MM.1S (cell line): Measurements from ENCODE around the gene EVX2.

Experiments used
- DNase-seq: peaks from one replicate; pipeline ENCODE4 v3.0.0-alpha.2; 2015
- H2AFZ ChIP-seq: fragments of 300-600 bp; sonication (generic); 2 replicates; pipeline ENCODE4 v1.6.0; 2016; ENCODE audit warnings: antibody characterized with exemption, low read length
- H3F3A ChIP-seq: fragments of 300-600 bp; sonication (generic); 2 replicates; pipeline ENCODE4 v1.6.1; 2016; ENCODE audit warnings: mild to moderate bottlenecking, antibody characterized with exemption, low read length, moderate library complexity, mixed read lengths; ENCODE audit not compliant: insufficient read depth
- H3K27ac ChIP-seq: fragments of 300-600 bp; sonication (generic); 2 replicates; pipeline ENCODE4 v1.5.1; 2016; ENCODE audit warnings: mild to moderate bottlenecking, low read length
- H3K27me3 ChIP-seq: fragments of 300-600 bp; sonication (generic); replicated peaks from 2 replicates; pipeline ENCODE4 v1.6.0; 2016; ENCODE audit warnings: low read length; ENCODE audit not compliant: insufficient read depth
- H3K36me3 ChIP-seq: fragments of 300-600 bp; sonication (generic); replicated peaks from 2 replicates; pipeline ENCODE4 v1.6.1; 2016; ENCODE audit warnings: mild to moderate bottlenecking, low read length, mixed read lengths; ENCODE audit not compliant: insufficient read depth
- H3K4me1 ChIP-seq: fragments of 300-600 bp; sonication (generic); 2 replicates; pipeline ENCODE4 v1.6.1; 2016; ENCODE audit warnings: low read length, mixed read lengths
- H3K4me2 ChIP-seq: fragments of 300-600 bp; sonication (generic); 2 replicates; pipeline ENCODE4 v1.6.0; 2016; ENCODE audit warnings: low read depth, low read length
- H3K4me3 ChIP-seq: fragments of 300-600 bp; sonication (generic); 2 replicates; pipeline ENCODE4 v1.5.1; 2016; ENCODE audit warnings: low read length, mixed read lengths
- H3K79me2 ChIP-seq: fragments of 300-600 bp; sonication (generic); 2 replicates; pipeline ENCODE4 v1.6.1; 2016; ENCODE audit warnings: mixed run types, low read length, mixed read lengths
- H3K9ac ChIP-seq: fragments of 300-600 bp; sonication (generic); 2 replicates; pipeline ENCODE4 v1.6.1; 2016; ENCODE audit warnings: low read length, mixed read lengths
- H3K9me2 ChIP-seq: fragments of 300-600 bp; sonication (generic); replicated peaks from 2 replicates; pipeline ENCODE4 v1.6.1; 2016; ENCODE audit warnings: mild to moderate bottlenecking, low read length, mixed read lengths; ENCODE audit not compliant: insufficient read depth
- H3K9me3 ChIP-seq: fragments of 300-600 bp; sonication (generic); replicated peaks from 2 replicates; pipeline ENCODE4 v1.6.1; 2016; ENCODE audit warnings: mild to moderate bottlenecking, low read length, mixed read lengths; ENCODE audit not compliant: insufficient read depth
- H4K20me1 ChIP-seq: fragments of 300-600 bp; sonication (generic); 2 replicates; pipeline ENCODE4 v1.6.1; 2016; ENCODE audit warnings: mild to moderate bottlenecking, low read length, moderate library complexity, mixed read lengths; ENCODE audit not compliant: insufficient read depth
- EZH2 ChIP-seq: fragments of 300-600 bp; sonication (generic); optimal IDR thresholded peaks from 2 replicates; pipeline ENCODE3; 2017; ENCODE audit warnings: low read depth, mild to moderate bottlenecking, antibody characterized with exemption, low read length, mixed read lengths
- EZH2phosphoT487 ChIP-seq: fragments of 300-600 bp; sonication (generic); IDR thresholded peaks from 2 replicates; pipeline ENCODE4 v1.6.1; 2018; ENCODE audit warnings: antibody characterized with exemption, low read length
- TF ChIP-seq, protein P1 (sequence below): fragments of 300-600 bp; sonication (generic); IDR thresholded peaks from 2 replicates; pipeline ENCODE4 v1.5.1; 2016; ENCODE audit warnings: antibody characterized with exemption, low read length, mixed read lengths

EVX2 gene

DNA sequence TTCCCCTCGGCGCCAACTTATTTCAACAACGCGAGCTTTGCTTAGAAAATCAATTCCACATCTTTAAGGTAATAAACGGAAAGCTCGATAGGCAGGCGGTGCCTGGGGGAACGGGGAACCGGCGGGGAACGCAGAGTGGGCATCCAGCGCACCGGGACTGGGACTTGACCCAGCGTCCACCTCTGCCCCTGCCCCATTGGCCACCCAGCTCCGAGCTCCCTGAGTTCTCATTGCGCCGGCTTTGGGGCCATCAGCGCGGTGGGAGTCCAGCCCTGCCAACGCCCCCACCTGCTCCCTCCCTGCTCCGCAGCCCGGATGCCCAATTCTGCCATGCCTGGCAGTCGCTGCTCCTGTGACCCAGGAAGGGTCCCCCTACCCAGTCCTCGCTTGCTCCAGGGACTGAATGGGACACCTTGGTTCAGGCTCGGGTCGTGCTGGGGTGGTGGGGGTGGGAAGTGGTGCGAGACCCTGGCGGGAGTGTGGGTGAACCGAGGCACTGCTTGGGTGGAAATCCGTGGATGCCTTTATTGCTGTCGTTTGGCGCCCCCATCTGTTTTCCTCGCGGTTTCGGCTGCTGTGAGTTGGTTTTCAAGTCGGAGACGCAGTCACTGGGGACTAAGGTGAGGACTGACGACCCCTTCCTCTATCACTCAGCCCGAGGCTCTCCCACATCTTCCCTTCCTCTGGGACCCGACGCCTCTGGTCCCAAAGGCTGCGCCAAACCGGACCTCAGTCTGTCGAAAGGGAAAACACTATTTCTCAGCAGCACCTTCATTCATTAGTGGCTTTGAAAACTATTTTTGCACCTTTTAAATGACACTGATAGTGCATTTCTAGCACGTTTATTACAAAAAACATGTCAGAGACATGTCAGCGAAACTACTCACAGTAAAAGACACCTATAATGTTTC lies 2.4 kb upstream of the EVX2 start:
- 0 out of 2 replicates have a peak, but pooled peaks cover 9% of the 10 kb centered on the region for H3K27me3 ChIP-seq
- H3K9ac ChIP-seq: no peak overlapping the region
- TF ChIP-seq EZH2phosphoT487: no peak
- TF ChIP-seq, protein P1, sequence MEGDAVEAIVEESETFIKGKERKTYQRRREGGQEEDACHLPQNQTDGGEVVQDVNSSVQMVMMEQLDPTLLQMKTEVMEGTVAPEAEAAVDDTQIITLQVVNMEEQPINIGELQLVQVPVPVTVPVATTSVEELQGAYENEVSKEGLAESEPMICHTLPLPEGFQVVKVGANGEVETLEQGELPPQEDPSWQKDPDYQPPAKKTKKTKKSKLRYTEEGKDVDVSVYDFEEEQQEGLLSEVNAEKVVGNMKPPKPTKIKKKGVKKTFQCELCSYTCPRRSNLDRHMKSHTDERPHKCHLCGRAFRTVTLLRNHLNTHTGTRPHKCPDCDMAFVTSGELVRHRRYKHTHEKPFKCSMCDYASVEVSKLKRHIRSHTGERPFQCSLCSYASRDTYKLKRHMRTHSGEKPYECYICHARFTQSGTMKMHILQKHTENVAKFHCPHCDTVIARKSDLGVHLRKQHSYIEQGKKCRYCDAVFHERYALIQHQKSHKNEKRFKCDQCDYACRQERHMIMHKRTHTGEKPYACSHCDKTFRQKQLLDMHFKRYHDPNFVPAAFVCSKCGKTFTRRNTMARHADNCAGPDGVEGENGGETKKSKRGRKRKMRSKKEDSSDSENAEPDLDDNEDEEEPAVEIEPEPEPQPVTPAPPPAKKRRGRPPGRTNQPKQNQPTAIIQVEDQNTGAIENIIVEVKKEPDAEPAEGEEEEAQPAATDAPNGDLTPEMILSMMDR: peak; percentile 44
- no peaks in the 10 kb centered on the region for H3K9me3 ChIP-seq
- H2AFZ ChIP-seq: 0 out of 2 replicates have a peak overlapping the region, but pooled peaks have one; percentile 6
- DNase-seq: no peak
- H3K27ac ChIP-seq: no peak overlapping the region
- no peaks in the 10 kb centered on the region for H3K79me2 ChIP-seq
- no peaks in the 10 kb centered on the region for H3K9me2 ChIP-seq
- H3F3A ChIP-seq: no peaks in the 10 kb centered on the region
- H3K4me1 ChIP-seq: no peaks in the 10 kb centered on the region
- H3K4me3 ChIP-seq: no peak overlapping the region
- peak overlapping the region; percentile 32; the same call in 1 of the 2 replicates for H3K4me2 ChIP-seq
- H3K36me3 ChIP-seq: no peaks in the 10 kb centered on the region
- no peaks in the 10 kb centered on the region for H4K20me1 ChIP-seq

DNA sequence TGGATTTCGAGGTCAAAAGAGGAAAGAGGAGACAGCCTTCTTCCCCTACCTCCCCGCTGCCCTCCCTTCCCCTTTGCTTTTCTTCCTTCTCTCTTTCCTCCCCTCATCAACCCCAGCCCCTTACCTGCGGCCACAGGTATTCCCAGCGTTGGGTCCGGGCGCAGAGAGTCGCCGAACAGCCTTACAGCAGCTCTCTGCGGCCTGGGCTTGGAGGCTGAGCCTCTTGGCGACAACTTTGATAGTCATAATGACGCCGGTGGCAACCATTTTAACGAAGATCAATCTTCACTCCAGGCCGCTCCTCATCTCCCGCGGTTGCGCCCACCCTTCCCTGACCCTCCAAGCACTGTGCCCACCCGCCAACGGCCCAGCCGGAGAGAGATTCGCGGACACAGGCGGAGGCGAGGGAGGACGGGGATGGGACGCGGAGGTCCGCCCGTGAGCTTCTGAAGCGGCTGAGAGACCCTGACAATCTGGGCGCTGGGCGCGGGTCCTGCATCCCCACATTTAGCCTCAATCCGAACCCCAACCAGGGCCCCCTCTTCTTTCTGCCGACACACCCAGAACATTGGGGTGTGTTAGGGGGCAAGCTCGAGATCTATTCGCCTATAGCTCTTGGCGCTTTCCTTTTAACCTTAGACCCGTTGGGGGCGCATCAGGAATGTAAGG lies 1.5 kb upstream of the EVX2 start:
- Histone ChIP-seq H3K4me2 (no peak overlapping the region), H3K36me3 (no peaks in the 10 kb centered on the region), H3K9ac (no peak overlapping the region), H3K9me3 (no peaks in the 10 kb centered on the region), H4K20me1 (no peaks in the 10 kb centered on the region), H3F3A (no peaks in the 10 kb centered on the region), H3K4me1 (no peaks in the 10 kb centered on the region), H2AFZ (no peak overlapping the region), H3K9me2 (no peaks in the 10 kb centered on the region), H3K79me2 (no peaks in the 10 kb centered on the region), H3K4me3 (no peak overlapping the region), H3K27me3 (0 out of 2 replicates have a peak, but pooled peaks cover 6% of the 10 kb centered on the region), H3K27ac (no peak overlapping the region)
- DNase-seq: no peak
- TF ChIP-seq EZH2 (no peak), EZH2phosphoT487 (no peak)
- TF ChIP-seq, protein P1: no peak

DNA sequence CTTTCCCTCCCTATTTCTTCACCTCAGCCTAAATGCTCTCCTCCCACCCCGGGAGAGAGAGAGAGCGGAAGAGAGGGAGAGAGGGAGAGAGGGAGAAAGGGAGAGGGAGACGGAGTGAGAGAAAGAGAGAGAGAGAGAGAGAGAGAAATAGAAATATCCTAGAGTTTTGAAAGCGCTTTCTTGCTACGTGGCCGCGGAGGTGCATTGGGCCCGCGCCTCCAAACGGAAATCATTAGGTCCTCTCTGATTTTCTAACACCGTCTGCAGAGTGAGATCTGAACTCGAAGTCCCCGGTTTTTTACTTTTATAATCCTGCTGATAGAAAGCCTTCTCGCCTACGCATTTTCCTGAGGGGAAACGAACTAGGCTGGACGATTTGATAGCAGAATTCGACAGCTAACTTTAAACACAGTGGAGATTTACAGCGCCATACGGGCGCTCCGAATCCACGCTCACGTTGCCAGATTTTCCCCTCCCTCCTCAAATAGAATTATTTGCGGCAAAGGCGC lies 903 bp upstream of the EVX2 start:
- Histone ChIP-seq H3K9me3 (no peaks in the 10 kb centered on the region), H3K4me1 (no peaks in the 10 kb centered on the region), H3K4me3 (no peak overlapping the region), H3K27me3 (0 out of 2 replicates have a peak, but pooled peaks cover 4% of the 10 kb centered on the region), H3K9me2 (no peaks in the 10 kb centered on the region), H3F3A (no peaks in the 10 kb centered on the region), H3K27ac (no peak overlapping the region), H3K36me3 (no peaks in the 10 kb centered on the region), H3K9ac (no peak overlapping the region), H3K4me2 (no peak overlapping the region), H4K20me1 (no peaks in the 10 kb centered on the region), H3K79me2 (no peaks in the 10 kb centered on the region), H2AFZ (no peak overlapping the region)
- TF ChIP-seq EZH2phosphoT487 (no peak), EZH2 (no peak)
- TF ChIP-seq, protein P1: no peak
- no peak for DNase-seq
